Measurements from ENCODE around the gene CXCL1.

- no peak for TF ChIP-seq CTCF (IDR thresholded peaks at IDR 0.05; ENCODE audit: insufficient read depth, low read depth, low read length)
- no peak for TF ChIP-seq EZH2 (IDR thresholded peaks at IDR 0.05; ENCODE audit: insufficient read depth, low read length)
Measured at GRCh38 chr4:73917081-73917501, 47.9 kb downstream of the CXCL1 start.
